Sciatic nerve (tissue), 2 donors: Measurements from ENCODE around the gene GPRIN2. TPM values are rescaled to one million over a fixed set of nuclear protein-coding genes. Genes with fewer than 3 reads are reported as not detected.
"Not testable (repeated sequence)": the region's sequence is repeated elsewhere in the genome, so short reads cannot be mapped to it uniquely, and the experiment has no call there.

Experiments used
- ATAC-seq: fragments of 200-7000 bp; cut with Tn5 transposase; one replicate; pipeline ENCODE4 v1.9.1; 2020; ENCODE audit warnings: mild to moderate bottlenecking, moderate library complexity
- DNase-seq: peaks from one replicate; pipeline ENCODE4 v3.0.0-alpha.2; 2020; ENCODE audit warnings: low spot score
- intact Hi-C: fragments of 100-400 bp; cut with DNase I; formaldehyde crosslinking; loops from one replicate; pipeline ENCODE4 v1.14.2; 2022
- total RNA-seq: library from RNA; stranded (reverse); fragmentation: NEBNext Ultra II Directional; extraction: Animal tissue kit (Norgen Biotek cat#: 25700); gene quantifications from one replicate; pipeline ENCODE4 v1.2.1, GENCODE V29; 2021
- donor health status: DM: no; HTN: no; CAD: no.
- donor health status: DM: no; HTN: no; CAD: no.

Gene GPRIN2
- total RNA-seq, 1 donor from 2014 or later: 2.0 TPM

DNA sequence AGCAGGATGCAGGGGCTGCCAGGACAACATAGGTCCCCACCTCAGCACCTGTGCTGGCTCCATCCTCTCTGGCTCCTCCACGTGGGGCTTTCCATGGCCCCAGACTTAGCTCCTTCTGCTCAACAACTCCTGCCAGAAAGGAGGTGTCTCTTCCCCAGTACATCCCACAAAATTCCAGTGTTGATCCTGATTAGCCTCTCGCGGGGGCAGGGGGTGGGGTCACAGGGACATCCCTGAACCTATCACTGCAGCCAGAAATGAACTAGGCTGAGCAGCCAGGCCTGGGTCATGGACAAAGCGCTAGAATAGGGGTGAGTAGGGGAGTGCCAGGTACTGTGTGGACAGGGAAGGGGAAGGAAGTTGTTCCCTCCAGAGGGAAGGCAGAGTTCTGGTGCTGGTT is 17.4 kb upstream of the GPRIN2 start:
- ATAC-seq, DNase-seq, intact Hi-C loops: not testable (repeated sequence)

DNA sequence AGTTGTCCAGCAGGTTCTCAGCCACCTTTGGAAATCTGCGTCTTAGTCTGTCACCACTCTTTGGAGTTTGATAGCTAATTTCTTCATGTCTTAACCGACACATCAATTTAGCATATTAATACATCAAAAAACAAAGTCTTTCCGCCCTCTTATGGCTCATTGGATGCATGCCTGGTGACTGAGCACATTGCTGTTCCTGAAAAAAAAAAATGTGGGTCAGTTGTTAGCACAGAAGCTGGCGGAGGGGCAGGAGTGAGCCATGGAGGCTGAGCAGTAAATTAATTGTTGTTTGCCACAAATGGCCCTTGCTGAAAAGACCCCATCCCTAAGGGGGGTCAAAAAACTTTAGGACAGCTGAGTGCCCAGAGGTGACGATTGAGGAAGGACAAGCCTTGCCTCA is 16.9 kb upstream of the GPRIN2 start:
- DNase-seq, ATAC-seq, intact Hi-C loops: not testable (repeated sequence)

DNA sequence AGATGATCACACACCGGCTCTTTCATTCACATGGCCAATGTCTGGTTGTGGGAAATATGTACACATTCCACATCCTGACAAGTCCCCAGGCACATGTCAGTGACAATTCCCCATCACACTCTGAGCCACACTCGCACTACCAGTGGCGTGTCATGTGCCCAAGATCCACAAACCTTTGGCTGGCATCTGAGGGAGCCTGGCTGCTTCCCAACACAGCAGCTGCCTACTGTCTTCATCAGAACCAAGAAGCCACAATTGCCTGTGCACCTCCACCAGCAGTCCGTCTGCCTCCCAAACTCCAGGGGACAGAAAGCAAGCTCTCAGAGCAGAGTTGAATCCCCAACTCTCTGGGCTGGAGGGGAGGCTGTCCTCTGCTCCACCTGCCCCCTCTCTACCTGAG is 16.3 kb upstream of the GPRIN2 start:
- DNase-seq, intact Hi-C loops, ATAC-seq: not testable (repeated sequence)

DNA sequence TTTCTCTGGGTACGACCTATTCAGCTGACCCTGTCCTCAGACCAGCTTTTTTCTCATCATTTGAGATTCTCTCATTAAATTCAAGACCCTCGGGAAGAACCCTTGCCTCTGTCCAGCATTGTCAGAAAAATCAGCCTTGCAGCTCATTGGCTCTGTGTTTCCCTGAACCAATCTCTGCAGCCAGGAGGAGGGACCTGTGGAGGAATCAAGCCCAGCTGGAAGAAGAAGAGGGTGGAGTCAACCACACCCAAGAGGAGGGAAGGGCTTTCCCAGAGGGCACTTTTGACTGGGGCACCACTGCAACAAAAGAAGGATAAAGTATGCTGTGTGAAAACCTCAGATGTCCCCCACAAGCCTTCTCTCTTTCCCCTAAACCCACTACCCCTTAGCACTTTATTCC is 14.2 kb upstream of the GPRIN2 start:
- ATAC-seq, DNase-seq, intact Hi-C loops: not testable (repeated sequence)

DNA sequence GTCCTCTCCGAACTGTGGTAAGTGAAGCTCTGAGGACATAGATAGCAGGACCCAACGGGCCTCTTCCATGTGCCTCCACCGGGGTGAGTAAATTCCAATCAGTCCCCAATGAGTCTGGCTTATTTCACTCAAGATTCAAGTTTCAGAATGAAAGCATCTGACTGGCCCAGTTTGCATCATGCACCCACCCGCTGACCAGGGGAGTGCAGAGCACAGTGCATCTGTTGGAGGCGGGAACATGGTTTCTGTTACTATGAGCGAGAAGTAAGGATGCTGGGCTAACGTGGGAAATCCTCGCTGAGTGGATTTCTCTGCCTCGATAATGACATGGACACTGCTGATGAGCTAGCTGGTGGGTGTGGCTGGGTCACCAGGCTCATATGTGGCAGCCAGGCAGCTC is 10.7 kb upstream of the GPRIN2 start:
- intact Hi-C loops, ATAC-seq, DNase-seq: not testable (repeated sequence)

DNA sequence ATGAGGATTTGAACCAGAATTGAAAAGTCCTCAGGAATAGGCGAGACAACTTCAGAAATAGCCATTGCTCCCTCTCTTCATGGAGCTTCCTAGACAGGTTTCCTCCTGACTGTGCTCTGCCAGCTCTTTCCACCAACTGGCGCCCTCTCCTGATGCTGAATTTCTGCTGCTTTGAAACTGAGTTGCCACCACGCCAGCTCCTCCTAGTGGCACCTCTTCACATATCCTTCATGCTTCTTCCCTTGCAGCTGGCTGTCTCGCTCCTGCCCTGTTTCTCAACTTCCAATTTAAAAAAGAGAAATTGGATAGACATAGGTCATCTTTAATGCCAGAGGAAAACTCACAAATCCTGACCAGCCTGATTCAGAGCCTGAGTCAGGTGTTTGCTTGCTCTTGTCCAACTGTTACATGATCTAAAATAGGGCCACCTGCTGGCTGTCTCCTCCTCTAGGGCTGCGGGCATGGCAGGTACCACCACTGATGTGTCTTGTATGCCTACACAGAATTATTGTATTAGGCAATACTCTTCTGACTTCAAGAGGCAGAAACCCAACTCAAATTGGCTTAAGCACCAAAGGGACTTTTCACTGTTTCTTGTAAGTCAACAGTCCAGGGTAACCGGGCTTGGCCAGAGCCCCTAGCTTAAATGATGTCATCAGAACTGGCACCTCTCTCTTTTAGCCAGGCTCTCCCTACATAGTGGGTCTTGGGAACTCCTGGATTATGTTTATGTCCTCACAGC is 9.3 kb upstream of the GPRIN2 start:
- intact Hi-C loops: not testable (repeated sequence)
- DNase-seq (peak; percentile 74), ATAC-seq (peak; percentile 86)

DNA sequence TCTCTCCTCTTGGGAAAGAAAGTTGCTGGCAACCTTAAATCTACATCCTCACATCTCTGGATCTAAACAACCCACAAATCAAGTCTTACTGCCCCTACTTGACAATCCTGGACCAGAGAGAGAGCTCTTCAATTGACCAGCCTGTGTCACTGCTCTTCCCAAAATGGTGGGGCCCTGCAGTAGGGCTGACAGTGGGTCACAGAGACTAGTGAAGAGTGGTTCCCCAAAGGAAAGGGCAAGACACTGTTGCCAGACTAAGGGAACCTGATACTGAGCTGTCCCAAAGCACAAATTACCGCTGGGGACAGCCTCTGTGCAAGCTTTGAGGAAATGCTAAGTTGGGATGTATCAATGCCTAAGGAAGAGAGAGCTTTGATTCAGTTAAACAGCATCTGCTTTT is 4.5 kb upstream of the GPRIN2 start:
- ATAC-seq (no peak), DNase-seq (no peak)
- intact Hi-C loops: no loop called here

DNA sequence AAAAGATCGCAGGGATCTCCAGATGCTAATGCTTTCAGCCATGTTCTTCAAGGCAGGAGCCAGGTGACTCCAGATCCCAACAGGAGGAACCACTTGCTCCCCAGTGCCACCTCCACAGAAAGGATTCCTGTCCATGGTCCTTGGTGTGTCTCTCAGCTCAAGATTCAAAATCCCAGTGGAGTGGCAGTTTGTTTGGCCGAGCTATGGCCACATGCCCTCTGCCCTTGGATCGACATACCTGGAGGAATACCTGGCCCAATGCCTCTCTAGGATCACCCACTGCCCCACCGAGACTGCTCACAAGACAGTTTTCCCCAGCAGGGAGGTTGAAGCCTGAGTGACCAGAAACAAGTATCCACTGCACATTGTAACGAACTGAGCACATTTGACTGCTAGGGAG is 3.9 kb upstream of the GPRIN2 start:
- DNase-seq: peak; percentile 53

DNA sequence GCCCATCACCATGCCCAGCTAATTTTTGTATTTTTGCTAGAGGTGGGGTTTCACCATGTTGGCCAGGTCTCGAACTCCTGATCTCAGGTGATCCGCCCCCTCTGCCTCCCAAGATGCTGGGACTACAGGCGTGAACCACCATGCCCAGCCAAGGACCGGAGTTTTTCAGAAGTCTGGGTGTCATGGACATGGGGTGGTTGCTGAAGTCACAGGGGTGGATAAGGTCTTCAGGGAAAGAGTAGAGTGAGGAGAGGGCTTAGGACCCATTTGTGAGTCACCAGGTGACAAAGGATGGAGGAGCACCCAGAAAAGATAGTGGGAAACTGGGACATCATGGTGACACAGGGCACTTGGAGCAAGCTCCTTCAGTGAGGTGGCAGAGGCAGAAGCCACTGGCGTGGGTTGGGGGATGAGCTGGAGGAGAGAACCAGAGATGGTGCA is 2.8 kb upstream of the GPRIN2 start:
- DNase-seq: peak; percentile 55

More for the DNA sequence above, 3.9 kb upstream of the GPRIN2 start:
- no peak for ATAC-seq
- intact Hi-C loops: no loop called here

DNA sequence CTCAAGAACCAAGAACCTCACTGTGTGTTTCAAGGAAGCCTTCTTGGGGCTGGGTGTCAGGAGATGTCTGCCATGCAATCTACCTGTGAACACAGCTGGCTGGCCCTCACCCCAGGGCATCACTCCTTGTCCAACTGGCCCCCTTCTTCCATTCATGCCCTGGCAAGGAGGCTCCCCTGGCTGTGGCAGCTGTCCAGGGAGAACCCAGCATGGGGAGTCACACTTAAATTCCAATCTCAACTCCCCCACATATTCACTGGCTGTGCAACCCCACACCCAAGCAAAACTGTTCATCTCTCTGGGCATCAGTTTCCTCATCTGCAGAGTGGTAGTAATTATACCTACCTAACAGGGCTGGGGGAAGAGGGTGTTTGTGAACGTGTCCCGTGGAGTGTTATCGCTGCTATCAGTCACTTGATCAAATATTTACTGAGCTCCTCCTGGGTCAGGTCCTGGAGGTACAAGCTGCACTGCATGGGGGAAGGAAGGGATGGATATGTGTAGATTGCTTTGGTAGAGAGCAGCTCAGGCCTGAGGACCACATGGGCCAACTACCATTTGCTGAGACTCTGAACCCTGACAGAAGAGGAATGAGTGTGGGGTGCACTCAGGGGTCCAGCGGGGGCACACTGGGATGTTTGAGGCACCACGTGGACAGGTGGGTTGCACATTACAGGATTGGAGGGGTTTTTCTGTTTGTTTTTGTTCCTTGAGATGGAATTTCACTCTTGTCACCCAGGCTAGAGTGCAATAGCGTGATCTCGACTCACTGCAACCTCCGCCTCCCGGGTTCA is 2.1 kb upstream of the GPRIN2 start:
- intact Hi-C loops: no loop called here
- peak; percentile 60 for DNase-seq
- ATAC-seq: no peak

More for the DNA sequence above, 2.8 kb upstream of the GPRIN2 start:
- ATAC-seq: no peak
- intact Hi-C loops: no loop called here

DNA sequence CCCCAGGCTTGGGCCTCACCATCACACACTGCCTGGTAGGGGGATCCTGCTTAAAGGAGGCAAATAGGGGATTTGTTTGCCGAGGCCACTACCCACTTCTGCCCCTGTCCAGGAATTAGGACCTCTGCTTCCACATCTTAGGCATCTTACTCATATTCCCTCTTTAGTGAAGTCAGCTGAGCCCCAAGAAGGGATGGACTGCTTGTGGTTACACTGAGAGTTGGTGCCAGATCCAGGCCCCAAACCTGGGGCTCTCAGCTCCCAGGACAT is 1.6 kb upstream of the GPRIN2 start:
- intact Hi-C loops: no loop called here
- DNase-seq (no peak), ATAC-seq (no peak)

DNA sequence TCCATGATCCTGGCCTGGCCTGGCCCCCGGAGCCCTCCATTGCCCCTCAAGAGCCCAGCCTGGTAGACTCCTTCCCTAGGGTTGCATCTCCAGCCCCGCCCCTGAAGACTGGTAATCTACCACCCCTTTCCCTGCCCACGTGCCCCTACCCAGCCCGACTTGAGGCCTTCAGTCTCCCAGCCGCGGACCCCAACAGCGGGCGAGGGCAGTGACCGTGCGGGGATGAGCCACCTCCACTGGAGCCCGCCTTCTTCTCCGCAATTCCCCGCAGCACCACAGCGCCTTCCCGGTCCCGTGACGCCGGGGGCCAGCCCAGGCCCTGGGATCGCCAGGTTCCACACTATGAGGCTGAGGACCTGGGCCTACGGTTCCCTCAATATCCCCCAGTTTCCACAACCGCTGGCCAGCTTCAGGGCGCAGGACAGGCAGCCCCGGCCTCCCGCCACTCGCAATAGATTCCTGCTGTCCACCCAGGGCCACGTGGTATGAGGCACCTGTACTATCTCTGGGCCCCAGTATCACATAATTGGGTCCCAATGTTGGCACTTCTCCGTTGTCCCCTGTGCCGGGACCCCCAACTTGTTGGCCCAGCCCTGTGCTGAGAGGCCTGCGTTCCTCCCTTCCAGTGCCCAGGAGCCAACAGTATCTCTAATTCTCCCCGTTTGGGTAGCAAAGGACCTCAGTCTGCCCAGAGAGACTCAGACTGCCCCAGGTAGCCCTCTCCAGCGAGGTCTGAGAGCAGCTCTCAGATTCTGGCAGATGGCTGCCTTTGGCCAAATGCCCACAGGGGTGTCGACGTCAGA is 1.1 kb upstream of the GPRIN2 start:
- peak; percentile 70 for DNase-seq
- no peak for ATAC-seq
- intact Hi-C loops: no loop called here

DNA sequence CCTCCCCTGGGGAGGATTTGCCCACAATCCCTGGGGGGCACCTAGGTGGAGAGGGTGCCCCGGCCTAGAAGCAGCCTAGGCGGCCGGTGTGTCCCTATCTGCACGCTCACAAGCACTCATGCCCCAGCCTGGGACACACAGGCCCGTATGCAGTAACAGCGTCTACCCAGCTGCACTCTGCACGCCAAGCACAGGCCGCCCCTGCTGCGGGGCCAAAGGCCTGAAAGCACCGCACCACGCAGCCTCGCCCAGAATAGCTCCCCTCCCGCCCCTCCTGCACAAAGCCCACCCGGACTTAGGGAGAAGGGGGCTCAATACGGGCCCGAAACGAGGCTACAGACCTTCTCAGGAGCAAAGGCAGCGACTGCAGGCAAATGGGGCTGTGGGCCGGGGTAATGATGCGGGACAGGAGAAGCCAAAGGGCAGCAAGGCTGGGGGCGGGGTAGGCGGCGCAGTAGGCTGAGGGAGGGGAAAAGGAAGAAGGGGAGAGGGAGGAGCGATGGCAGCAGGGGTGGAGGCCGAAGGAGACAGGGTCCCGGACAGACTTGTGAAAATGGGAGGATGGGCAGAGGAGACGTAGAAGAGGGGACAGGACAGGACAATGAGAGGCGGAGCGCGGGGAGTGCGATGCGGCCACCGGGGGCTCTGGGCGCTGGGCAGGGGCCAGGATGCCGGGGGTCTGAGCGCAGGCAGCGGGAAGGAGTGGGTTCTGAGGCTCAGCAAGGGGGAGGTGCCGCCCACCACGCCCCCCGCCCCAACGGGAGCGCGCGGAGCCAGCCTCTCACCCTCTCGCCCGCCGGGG is 544 bp downstream of the GPRIN2 start:
- intact Hi-C loops: no loop called here
- DNase-seq (peak; percentile 63), ATAC-seq (peak; percentile 12)

DNA sequence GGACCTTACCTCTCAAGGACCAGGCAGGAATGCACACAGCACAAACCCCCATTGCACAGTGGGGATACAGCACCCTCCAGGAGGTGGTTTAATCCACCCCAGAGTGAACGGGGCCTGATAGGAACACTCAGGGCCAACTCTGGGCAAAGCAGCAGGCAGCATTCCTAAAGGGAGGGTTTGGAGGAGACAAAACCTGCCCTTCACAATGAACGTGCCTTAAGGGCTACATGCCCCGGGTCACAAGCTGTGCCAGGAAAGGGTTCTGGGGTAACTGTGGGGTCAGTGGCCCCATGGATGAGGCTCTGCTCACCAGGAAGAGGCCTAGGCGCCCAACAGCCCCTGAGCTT is 1.1 kb downstream of the GPRIN2 start:
- no peak for DNase-seq
- intact Hi-C loops: no loop called here
- no peak for ATAC-seq

DNA sequence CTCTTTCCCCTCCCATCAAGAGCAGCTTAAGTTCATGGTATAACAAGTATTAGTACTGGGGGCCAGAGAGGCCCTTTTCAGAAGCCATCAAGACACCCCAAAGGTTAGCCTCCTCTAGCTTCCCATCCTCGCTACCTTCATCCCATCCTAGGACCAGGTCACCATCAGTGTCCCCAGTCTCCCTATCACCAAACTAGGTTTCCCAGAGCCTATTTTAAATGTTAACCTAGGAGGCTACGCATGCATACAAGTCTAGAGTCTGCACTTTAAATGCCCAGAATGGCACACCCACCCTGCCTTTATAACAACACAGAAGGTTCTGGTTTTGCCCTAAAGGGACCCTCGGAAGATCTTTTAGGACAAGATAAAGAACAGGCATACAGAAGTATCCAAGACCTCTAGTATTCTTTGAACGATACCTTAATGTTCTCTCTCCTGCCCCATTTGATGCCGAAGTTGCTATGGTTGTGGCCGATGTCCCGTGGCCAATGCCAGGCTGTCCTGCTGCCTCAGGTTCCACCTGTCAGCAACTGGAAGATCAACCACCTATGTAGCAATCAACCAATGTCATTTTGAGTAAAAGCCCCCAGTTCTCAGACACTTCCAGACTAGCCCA is 2.2 kb downstream of the GPRIN2 start:
- DNase-seq: no peak
- intact Hi-C loops: no loop called here
- no peak for ATAC-seq

DNA sequence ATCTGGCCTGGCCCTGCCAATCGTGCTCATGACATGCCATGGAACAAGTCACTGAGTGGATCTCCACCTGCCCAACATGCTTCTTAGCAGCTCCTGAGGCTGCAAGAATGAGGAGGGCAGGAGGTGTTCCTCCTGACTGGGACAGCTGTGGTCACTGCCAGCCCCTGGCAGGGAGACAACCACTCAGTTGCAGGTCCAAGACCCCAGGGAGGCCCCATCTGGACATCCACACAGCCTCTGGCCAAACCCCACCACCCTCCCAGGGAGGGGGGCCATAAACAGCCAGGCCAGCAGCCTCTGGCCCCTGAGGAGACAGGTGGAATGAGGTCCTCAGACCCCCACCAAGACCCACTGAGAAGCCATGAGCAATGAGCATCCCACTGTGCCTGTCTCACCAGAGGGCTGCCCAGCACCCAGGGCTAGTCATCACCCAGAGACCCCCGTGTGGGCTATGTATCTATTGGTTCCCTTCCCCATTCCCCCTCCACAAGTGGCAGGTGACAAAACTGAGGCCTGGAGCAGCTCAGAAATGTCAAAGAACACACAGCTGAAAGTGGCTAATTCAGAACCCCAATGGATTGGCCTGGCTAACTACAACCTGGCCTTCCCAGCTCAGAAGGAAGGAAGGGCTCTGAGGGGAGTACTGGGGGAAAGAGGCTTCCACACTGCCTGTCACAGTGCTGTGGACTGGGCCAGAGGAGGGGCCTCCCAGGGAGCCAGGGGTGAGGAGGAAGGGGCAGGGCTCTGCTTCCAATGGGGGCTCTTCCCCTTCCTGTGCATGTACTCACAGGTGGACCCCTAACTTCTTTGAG is 3.0 kb downstream of the GPRIN2 start:
- DNase-seq (peak; percentile 62), ATAC-seq (no peak)
- intact Hi-C loops: no loop called here

DNA sequence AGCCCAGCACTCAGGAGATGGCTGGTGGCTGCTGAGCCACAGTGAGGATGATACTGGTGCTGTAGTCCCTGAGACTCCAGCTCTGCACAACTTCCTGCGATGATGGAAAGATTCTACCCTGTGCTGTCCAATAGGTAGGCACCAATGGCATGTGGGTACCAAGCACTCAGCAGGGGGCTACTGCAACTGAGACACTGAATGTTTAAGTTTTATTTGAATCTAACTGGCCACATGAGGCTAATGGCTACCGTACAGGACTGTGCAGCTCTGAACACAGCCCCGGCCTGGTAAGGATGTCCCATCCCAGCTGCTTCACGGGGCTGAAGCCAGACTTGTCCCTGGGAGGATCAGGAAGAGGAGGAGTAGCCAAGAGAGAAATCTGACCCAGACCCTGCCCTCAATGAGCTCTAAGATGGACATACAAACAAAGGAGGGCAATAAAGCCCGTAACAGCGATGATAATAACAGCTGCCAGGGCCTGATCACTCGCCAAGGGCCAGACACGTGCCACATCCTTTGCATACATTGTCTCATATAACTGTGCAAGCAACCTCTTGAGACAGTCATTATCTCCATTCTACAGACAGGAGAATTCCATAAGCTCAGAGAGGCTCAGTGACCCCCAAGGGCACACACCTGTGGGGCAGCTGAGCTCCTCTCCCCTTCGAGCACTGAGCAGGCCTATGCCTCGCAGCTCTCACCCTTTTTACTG is 3.8 kb downstream of the GPRIN2 start:
- peak; percentile 55 for DNase-seq
- intact Hi-C loops: no loop called here
- no peak for ATAC-seq
